CD4-positive, alpha-beta T cell treated with Interleukin-2 at 100 ng/mL for 4 hours (primary cell): ENCODE results near the gene SMYD3.

Source experiments
- DNase-seq: peaks from one replicate; pipeline ENCODE4 v3.0.0-alpha.2; 2020; ENCODE audit warnings: low spot score

SMYD3 gene

GRCh38 chr1:246170574-246171261 lies 336.4 kb downstream of the SMYD3 start:
- no peak for DNase-seq

GRCh38 chr1:246169486-246169885 lies 337.6 kb downstream of the SMYD3 start:
- no peak for DNase-seq

DNA sequence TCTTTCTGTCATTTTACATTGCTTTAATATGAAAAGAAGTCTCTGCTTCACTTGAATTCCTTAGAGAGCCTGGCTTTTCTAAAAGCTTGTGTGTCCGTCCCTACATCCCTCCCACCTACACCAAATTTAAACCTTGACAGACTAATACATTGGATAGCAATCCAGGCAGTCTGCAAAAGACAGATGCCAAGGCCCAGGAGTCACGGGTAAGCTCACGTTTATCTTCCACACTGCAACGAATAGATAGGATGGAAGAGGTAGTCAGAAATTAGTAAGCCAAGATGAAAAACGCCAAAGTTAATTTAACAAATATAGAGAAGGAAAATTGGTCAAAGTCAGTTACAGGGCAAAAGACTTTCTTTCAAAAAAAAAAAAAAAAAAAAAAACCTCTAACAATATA lies 338.1 kb downstream of the SMYD3 start:
- DNase-seq, result no peak

DNA sequence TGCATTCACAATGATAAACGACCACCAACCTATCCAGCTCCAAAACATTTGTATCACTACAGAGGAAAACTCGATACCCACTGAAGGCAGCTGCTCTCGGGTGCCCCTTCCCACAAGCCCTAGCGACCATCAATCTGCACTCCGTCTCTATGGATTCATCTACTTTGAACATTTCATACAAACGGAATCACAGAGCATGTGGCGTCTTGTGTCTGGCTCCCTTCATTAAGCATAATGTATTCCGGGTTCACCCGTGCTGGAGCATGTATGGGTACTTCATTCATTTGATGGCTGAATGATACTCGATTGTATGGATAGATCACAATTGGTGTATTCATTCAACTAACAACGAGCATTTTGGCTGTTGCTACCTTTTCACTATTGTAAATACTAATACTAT lies 340.2 kb downstream of the SMYD3 start:
- no peak for DNase-seq

- no peak for DNase-seq
These were observed 341.0 kb downstream of the SMYD3 start for GRCh38 chr1:246165826-246166709.

DNA sequence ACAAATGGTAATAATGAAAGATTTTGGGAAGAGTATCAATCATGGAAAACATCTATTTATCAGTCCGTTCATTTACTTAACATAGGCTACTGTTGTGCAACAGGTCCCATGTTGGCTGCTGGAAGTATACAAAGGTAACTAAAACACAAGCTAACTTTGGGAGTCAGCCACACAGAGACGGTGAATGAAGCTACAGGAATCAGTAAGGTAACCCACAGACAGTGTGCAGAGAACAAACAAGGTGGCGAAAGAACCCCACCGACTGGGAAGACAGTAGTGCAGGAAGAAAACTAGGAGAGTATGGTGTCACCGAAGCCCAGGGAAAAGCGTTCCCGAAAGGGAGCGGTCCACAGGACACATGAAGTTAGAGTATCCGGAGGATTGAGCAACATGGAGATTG lies 342.3 kb downstream of the SMYD3 start:
- no peak for DNase-seq

GRCh38 chr1:246162560-246162959 lies 344.5 kb downstream of the SMYD3 start:
- DNase-seq, result no peak

GRCh38 chr1:246161626-246162025 lies 345.5 kb downstream of the SMYD3 start:
- no peak for DNase-seq

DNA sequence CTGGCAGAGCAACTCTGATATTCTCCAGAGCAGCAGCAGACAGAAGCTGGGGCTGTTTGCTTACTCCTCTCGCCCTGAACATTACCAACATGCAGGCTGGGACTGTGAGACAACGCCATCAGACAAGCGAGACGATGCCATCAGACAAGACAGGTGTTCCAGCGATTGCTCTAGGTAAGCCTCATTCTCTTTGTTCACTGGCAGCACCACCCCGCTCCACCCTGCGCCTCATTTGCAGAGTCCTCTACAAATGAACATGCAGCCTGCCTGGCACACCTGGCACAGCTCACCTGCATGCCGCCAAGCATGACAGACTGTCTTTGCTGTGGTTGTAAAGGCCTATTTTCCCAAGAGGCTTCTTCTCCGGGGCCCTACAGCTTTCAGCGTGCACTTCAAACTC lies 346.2 kb downstream of the SMYD3 start:
- DNase-seq, result no peak

DNA sequence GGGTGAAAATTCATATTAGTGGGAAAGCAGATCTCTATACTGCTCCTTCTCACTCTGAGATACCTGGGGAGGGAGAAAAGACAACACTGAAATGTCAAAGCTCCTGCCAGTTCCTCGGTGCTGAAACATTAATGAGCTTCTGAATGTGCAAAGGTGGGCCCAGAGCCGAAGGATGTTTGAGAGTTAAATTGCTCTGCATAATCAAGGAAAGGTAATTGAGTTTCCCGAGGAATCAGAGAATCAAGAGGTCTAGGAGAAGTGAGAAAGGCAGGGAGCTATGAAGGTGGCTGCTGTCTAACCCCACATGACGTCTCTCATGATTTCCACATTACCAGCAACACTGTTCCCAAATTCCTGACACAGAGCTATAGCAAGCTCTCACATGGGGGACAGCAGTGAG lies 346.7 kb downstream of the SMYD3 start:
- no peak for DNase-seq

DNA sequence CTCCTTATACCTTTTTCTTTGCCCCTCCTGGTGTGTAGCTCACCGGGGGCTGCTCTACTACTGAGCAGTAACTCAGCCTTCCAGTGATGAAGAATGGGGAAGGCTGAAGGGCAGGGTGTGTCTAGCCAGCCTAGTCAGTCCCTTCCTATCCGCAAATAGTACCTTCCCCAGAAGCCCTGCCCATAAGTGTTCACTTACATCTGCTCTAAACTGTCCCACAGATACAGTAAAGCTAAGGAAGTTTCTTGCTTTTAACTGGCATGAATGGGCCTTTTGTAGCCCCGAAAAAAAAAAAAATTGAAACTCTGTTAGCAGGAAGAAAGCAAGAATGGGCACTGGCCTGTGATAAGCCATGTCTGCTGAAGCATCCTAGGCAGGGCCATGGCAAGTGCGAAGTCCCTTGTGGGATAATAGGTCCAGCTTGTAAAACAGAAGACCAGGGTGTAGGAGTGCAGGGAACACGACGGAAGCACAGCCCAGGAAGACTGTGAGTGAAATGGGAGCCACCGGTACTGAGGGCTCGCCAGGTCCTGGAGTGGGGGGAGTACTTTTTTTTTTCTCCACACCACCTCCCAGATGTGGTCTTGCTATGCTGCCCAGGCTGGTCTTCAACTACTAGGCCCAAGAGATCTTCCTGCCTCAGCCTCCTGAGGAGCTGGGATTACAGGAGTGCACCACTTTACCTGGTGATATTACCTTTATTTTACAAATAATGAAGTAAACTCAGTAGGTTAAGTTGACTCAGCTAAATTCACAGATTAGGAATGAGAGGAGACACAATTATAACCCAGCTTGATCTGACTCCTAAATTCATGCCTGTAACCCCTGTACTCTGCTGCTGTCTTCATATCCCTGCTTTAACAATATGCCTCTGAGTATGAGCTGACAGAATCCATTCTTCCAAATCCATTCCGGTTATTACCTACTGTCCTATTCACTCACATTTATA lies 347.5 kb downstream of the SMYD3 start:
- no peak for DNase-seq

GRCh38 chr1:246158131-246158530 lies 348.9 kb downstream of the SMYD3 start:
- DNase-seq, result no peak

- no peak for DNase-seq
These were observed 349.6 kb downstream of the SMYD3 start for GRCh38 chr1:246157516-246157915.

DNA sequence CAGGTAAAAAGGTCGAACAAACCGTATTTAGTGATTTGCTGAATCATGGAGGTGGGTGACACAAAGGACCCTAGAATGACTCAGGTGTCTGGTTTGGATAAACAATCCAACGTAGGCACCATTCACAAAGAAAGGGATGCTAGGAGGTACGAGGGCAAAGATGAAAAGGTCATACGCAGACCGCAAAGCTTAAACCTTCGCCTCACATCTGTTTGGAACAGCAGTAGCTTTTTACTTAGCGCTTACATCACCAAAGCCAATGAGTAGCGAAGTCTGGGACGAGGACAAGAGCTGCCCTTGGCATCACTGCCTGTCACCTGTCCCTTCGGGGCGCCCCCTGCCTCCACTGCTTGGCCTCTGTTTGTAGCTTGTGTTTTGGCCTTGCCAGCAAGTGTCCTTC lies 350.2 kb downstream of the SMYD3 start:
- DNase-seq, result no peak

DNA sequence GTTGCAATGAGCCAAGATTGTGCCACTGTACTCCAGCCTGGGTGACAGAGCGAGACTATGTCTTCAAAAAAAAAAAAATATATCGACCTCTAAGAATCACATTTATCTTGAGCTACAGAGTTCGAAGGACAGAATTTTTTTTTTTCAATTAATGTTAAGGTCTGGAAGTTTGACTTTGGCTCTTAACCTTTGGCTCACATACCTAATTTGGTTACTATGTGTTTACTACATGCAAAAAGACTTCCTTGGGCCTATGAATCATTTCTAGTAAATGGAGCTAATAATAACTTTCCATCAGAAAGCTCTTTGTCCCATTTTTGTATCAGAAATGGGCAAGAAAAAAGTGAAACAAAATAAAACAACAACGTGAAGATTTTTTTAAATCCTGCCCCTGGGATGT lies 351.2 kb downstream of the SMYD3 start:
- no peak for DNase-seq

- no peak for DNase-seq
These were observed 353.3 kb downstream of the SMYD3 start for GRCh38 chr1:246153796-246154212.

- no peak for DNase-seq
These were observed 354.1 kb downstream of the SMYD3 start for GRCh38 chr1:246152986-246153431.

DNA sequence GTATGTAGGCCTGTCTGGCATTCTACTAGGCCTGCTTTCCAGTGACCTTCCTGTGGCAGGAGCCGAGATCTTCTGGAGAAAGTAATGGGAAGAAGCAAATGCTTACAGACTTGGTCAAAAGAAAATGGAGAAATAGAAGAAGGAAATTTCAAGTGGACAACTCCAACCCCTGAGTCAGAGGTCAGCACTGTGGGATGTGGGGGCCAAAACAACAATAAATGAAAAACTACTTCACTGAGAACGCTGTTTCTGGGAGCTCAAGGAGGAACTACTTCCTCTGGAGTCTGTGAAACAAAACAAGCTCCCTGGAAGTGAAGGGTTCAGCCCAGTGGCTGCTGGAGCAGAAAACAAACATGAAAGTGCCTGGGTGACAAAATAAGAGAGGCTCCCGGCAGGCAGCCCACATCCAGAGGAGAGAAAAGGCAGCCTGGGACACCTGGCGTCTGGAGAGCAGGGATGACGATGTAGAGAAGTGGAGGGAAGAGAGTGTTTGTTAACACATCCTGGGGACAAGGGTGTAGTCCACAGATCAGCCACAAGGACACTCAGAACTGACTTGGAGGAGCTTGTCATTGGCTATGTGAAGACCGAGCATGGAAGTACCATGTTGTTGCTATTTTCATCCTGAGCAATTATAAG lies 355.2 kb downstream of the SMYD3 start:
- DNase-seq, result no peak

DNA sequence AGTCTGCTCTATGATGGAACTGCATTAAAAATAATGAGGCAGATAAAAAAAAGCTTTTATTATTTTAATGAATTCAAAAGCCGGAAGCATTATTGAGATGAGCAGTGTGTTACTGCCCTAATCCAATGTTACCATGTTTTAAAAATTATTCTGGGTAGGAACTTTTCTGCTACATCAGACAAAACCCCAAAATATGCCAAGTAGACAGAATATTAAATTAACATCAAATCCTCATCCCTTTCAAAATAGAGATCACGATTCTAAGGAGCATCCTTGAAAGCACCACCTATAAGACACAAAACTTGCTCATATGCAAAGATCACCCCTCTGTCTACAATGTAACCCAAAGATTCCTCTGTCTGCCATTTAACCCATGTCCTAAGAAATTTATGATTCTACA lies 357.5 kb downstream of the SMYD3 start:
- DNase-seq, result no peak

DNA sequence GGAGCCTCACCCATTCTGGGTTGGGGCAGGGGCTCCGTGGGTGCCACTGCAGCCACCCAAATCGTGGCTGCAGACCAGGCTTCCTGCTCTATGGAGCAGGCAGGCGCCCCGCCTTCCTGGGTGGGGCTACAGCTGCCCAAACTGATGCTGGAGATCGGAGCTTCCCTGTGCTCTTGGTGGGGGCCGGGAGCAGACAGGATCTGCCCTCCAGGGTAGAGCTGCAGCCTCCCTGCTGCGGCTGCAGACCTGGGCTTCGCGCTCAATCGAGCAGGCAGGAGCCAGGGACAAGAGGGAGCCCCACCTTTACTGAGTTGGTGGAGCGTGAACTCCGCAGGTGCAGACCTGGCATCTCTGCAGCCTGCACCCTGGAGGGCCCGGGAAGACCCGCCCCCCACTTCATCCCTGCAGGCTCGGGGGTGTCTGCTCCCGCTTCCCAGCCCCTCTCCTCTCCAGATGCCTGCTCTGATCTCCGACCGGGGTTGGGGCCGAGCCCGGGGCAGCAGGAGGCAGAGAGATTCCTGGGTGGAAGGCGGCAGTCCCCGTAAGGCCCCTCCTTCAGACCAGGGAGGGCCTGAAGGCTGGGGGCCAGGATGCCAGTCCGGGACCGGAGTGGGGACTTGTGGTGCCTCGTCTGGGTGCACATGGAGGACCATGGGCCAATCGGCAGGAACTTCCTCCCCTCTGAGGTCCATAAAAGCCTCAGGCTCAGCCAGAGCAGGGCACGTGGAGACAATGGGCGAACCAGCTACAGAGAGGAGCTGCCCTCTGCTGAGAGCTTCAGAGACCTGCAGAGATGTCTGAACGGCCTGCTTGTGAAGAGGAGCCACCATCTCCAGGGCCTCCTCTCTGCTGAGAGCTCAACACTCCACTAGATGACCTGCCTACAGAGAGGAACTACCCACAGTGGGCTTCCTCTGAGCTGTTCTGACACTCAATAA lies 359.3 kb downstream of the SMYD3 start:
- no peak for DNase-seq
